ENCODE results near the gene PRDM16. TPM values are rescaled to one million over a fixed set of nuclear protein-coding genes. Genes with fewer than 3 reads are reported as not detected.

Gene PRDM16
- polyA plus RNA-seq, 1 donor from 2014 or later = 0.21 TPM

DNA sequence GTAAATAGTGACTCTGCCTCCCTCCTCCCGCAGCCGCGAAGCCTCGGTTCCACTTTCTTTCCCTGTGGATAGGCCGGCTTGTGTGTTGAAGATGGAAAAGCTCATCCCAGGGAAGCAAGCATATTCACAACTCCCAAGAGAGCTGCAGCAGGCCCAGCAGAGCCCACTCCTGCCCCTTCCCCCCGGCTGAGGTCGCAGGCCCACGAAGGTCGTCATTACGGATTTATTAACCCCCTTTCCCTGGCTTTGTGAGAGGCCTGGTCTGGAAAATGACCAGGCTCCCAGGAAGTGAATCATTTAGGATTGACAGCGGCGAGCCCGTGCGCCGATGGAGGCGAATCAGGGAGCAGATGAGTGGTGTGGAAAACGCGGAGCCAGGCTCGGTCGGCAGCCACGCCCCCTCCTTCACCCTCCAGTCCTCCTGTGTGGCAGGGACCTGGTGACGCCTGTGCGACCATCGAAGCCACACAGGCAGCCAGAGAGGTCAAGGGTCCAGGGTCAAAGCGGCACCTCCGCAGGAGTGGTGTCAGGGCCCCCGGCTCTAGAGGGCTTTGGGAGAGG, 93.4 kb downstream of the PRDM16 start:
- peaks cover 5% of the 10 kb centered on the region for H3K79me2 ChIP-seq (replicated peaks; ENCODE audit: insufficient read depth, low read length)
- H3K27ac ChIP-seq (ENCODE audit: low read length) = no peak overlapping the region
- H3K4me2 ChIP-seq (ENCODE audit: low read length) = no peak overlapping the region
- H2AFZ ChIP-seq (ENCODE audit: low read depth, low read length) = no peak overlapping the region
- H3K27me3 ChIP-seq (ENCODE audit: insufficient read depth, low read depth, low read length) = no peaks in the 10 kb centered on the region
- H3K9ac ChIP-seq (ENCODE audit: low read length) = no peak overlapping the region
- H3K4me3 ChIP-seq (ENCODE audit: low read length) = no peak overlapping the region
- H3K9me3 ChIP-seq (ENCODE audit: low read length) = no peaks in the 10 kb centered on the region
- no peak for TF ChIP-seq SMC3 (conservative IDR thresholded peaks at IDR 0.05; ENCODE audit: poor library complexity)
- TF ChIP-seq POLR2AphosphoS5 (IDR thresholded peaks at IDR 0.05) = no peak
- TF ChIP-seq, protein P1, sequence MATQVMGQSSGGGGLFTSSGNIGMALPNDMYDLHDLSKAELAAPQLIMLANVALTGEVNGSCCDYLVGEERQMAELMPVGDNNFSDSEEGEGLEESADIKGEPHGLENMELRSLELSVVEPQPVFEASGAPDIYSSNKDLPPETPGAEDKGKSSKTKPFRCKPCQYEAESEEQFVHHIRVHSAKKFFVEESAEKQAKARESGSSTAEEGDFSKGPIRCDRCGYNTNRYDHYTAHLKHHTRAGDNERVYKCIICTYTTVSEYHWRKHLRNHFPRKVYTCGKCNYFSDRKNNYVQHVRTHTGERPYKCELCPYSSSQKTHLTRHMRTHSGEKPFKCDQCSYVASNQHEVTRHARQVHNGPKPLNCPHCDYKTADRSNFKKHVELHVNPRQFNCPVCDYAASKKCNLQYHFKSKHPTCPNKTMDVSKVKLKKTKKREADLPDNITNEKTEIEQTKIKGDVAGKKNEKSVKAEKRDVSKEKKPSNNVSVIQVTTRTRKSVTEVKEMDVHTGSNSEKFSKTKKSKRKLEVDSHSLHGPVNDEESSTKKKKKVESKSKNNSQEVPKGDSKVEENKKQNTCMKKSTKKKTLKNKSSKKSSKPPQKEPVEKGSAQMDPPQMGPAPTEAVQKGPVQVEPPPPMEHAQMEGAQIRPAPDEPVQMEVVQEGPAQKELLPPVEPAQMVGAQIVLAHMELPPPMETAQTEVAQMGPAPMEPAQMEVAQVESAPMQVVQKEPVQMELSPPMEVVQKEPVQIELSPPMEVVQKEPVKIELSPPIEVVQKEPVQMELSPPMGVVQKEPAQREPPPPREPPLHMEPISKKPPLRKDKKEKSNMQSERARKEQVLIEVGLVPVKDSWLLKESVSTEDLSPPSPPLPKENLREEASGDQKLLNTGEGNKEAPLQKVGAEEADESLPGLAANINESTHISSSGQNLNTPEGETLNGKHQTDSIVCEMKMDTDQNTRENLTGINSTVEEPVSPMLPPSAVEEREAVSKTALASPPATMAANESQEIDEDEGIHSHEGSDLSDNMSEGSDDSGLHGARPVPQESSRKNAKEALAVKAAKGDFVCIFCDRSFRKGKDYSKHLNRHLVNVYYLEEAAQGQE (IDR thresholded peaks at IDR 0.05; ENCODE audit: borderline replicate concordance) = no peak
- no peak for TF ChIP-seq TAF1 (IDR thresholded peaks at IDR 0.05; ENCODE audit: low read depth)
- no peak for TF ChIP-seq EZH2 (IDR thresholded peaks at IDR 0.05; ENCODE audit: borderline replicate concordance, insufficient read depth, low read length, poor library complexity, severe bottlenecking)
- no peak for TF ChIP-seq EP300 (conservative IDR thresholded peaks at IDR 0.05; ENCODE audit: poor library complexity, severe bottlenecking)
- H3F3A ChIP-seq (ENCODE audit: insufficient read depth, low read length, poor library complexity, severe bottlenecking) = no peaks in the 10 kb centered on the region
- H3K36me3 ChIP-seq (ENCODE audit: insufficient read depth, low read length) = no peaks in the 10 kb centered on the region
- no peaks in the 10 kb centered on the region for H3K9me2 ChIP-seq (ENCODE audit: insufficient read depth, low read length)
- H4K20me1 ChIP-seq (ENCODE audit: insufficient read depth) = no peaks in the 10 kb centered on the region

DNA sequence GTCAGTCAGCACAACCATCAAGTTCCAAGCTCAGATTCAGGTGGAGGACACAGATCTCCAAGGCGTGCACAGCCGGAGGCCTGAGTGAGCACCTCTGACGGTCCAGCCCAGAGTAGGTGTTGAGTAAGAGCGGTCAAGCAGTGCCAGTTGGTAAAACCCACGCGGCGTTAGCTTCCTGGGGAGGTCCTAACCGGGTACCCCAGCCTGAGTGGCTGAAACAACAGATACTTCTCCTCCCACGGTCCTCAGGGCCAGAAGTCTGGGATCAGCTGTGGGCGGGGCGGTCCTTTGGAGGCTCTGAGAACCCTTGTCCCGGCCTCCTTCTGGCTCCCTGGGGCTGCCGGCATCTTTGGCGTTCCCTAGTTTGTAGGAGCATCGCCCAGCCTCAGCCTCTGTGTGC, 94.4 kb downstream of the PRDM16 start:
- no peaks in the 10 kb centered on the region for H3K79me2 ChIP-seq (replicated peaks; ENCODE audit: insufficient read depth, low read length)
- no peak overlapping the region for H2AFZ ChIP-seq (ENCODE audit: low read depth, low read length)
- no peaks in the 10 kb centered on the region for H3K9me2 ChIP-seq (ENCODE audit: insufficient read depth, low read length)
- H3K9ac ChIP-seq (ENCODE audit: low read length) = no peak overlapping the region
- no peaks in the 10 kb centered on the region for H3F3A ChIP-seq (ENCODE audit: insufficient read depth, low read length, poor library complexity, severe bottlenecking)
- H3K4me3 ChIP-seq (ENCODE audit: low read length) = no peak overlapping the region
- no peaks in the 10 kb centered on the region for H4K20me1 ChIP-seq (ENCODE audit: insufficient read depth)
- no peak overlapping the region for H3K27ac ChIP-seq (ENCODE audit: low read length)
- H3K9me3 ChIP-seq (ENCODE audit: low read length) = no peaks in the 10 kb centered on the region
- no peaks in the 10 kb centered on the region for H3K36me3 ChIP-seq (ENCODE audit: insufficient read depth, low read length)
- TF ChIP-seq, protein P2, sequence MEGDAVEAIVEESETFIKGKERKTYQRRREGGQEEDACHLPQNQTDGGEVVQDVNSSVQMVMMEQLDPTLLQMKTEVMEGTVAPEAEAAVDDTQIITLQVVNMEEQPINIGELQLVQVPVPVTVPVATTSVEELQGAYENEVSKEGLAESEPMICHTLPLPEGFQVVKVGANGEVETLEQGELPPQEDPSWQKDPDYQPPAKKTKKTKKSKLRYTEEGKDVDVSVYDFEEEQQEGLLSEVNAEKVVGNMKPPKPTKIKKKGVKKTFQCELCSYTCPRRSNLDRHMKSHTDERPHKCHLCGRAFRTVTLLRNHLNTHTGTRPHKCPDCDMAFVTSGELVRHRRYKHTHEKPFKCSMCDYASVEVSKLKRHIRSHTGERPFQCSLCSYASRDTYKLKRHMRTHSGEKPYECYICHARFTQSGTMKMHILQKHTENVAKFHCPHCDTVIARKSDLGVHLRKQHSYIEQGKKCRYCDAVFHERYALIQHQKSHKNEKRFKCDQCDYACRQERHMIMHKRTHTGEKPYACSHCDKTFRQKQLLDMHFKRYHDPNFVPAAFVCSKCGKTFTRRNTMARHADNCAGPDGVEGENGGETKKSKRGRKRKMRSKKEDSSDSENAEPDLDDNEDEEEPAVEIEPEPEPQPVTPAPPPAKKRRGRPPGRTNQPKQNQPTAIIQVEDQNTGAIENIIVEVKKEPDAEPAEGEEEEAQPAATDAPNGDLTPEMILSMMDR (IDR thresholded peaks at IDR 0.05; ENCODE audit: poor library complexity, severe bottlenecking) = no peak
- TF ChIP-seq, protein P1 (IDR thresholded peaks at IDR 0.05; ENCODE audit: borderline replicate concordance) = no peak
- no peak for TF ChIP-seq EZH2 (IDR thresholded peaks at IDR 0.05; ENCODE audit: borderline replicate concordance, insufficient read depth, low read length, poor library complexity, severe bottlenecking)
- no peak for TF ChIP-seq TAF1 (IDR thresholded peaks at IDR 0.05; ENCODE audit: low read depth)
- TF ChIP-seq POLR2AphosphoS5 (IDR thresholded peaks at IDR 0.05) = no peak
- TF ChIP-seq RAD21 (conservative IDR thresholded peaks at IDR 0.05) = no peak
- no peak for TF ChIP-seq EP300 (conservative IDR thresholded peaks at IDR 0.05; ENCODE audit: poor library complexity, severe bottlenecking)
- TF ChIP-seq MXI1 (conservative IDR thresholded peaks at IDR 0.05; ENCODE audit: poor library complexity, severe bottlenecking) = no peak
- no peak for TF ChIP-seq SMC3 (conservative IDR thresholded peaks at IDR 0.05; ENCODE audit: poor library complexity)
- H3K4me2 ChIP-seq (ENCODE audit: low read length) = no peak overlapping the region
- no peaks in the 10 kb centered on the region for H3K27me3 ChIP-seq (ENCODE audit: insufficient read depth, low read depth, low read length)

Data from neural cell (in vitro differentiated cells).